Gastrocnemius medialis (tissue), 4 donors: Measurements from ENCODE around the gene MYLK.

Experiments
- CTCF ChIP-seq, 5 experiments: fragments of 450-650 bp in 3 of 5; fragments of 200-600 bp in 2 of 5; sonication (generic) in 2 of 5; IDR thresholded peaks in 4 of 5; conservative IDR thresholded peaks in 1 of 5; 1 replicate in 4 of 5; 2 replicates in 1 of 5; pipeline ENCODE4 v1.5.1; 2016 to 2019; ENCODE audit warnings: antibody characterized with exemption in 5 of 5, mild to moderate bottlenecking in 3 of 5, moderate library complexity in 3 of 5
- POLR2A ChIP-seq, 2 donors: fragments of 450-650 bp; IDR thresholded peaks; one replicate each; pipeline ENCODE4 v1.6.1; 2017; ENCODE audit warnings: antibody characterized with exemption in 2 of 2, mild to moderate bottlenecking in 2 of 2, moderate library complexity in 2 of 2

- TF ChIP-seq CTCF (IDR thresholded peaks at IDR 0.05 in 4 of 5, conservative IDR thresholded peaks at IDR 0.05 in 1 of 5) (no peak), POLR2A (IDR thresholded peaks at IDR 0.05) (no peak)
These were observed 121.3 kb downstream of the MYLK start for GRCh38 chr3:123762805-123763204.
